Stimulated activated CD4-positive, alpha-beta T cell treated with anti-CD3 and anti-CD28 coated beads, TNF-alpha, amount 100 ng/mL, for 24 hours (primary cell): Measurements from ENCODE around the gene TNFSF13B.
"Not testable (repeated sequence)": the region's sequence is repeated elsewhere in the genome, so short reads cannot be mapped to it uniquely, and the experiment has no call there.

Experiments
- DNase-seq, 3 experiments: peaks; one replicate each; pipeline ENCODE4 v3.0.0-alpha.2; 2020; ENCODE audit warnings: low read depth in 3 of 3

TNFSF13B gene

GRCh38 chr13:108281901-108282300 is 12.4 kb downstream of the TNFSF13B start:
- no peak for DNase-seq

- DNase-seq, result no peak
Observed at GRCh38 chr13:108283110-108283509, 13.6 kb downstream of the TNFSF13B start.

DNA sequence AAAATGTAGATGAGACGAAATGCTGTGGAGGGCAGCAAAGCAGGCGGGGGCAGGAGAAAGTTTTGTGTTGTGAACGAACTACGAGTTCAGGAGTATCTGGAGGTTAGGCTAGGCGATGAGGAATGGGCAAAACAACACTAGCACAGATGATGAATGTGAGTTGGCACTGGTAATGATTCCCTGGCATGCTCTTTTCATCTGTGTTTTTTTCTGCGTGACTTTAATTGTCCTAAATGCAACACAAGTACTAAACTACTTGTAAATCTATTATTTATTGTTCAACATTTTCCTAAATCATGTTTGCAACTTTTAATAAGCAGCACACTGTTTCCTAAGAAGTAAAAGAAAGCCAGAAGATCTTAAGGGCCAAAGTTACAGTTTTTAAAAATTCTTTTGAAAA is 19.2 kb downstream of the TNFSF13B start:
- no peak for DNase-seq

GRCh38 chr13:108289819-108290218 is 20.3 kb downstream of the TNFSF13B start:
- DNase-seq, result no peak

DNA sequence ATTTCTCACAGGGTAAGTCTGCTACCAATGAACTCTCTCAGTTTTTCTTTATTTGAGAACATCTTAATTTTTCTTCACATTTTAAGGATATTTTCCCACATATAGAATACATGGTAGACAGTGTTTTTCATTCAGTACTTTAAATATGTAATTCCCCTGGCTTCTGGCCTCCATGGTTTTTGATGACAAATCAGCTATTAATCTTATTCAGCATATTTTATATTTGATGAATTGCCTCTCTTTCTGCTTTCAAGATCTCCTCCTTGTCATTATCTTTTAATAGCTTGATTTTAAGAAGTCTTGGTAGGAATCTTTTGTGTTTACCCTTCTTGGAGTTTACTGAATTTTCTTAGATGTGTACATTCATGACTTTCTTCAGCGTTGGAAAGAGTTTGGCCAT is 27.6 kb downstream of the TNFSF13B start:
- no peak for DNase-seq

GRCh38 chr13:108302279-108302678 is 32.8 kb downstream of the TNFSF13B start:
- DNase-seq, result no peak

- no peak for DNase-seq
Observed at GRCh38 chr13:108304170-108305016, 34.9 kb downstream of the TNFSF13B start.

DNA sequence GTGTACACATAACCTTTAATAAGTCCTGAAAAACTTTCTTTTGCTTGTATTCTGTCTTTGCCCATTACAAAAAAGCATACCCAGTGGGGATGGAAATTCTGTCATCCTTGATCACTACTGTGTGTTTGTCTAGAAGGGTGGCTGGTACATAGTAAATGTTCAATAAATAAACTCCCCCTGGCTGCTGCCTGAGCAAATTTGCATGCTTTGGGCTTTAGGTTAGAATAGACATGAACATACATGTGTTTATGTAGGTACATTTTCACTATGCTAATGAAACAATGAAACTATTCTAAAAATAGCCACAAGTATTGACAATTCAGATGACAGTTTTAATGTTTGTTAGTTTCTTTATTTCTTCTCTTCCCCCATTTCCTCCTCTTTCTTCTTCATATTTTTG is 36.1 kb downstream of the TNFSF13B start:
- no peak for DNase-seq

GRCh38 chr13:108306860-108307259 is 37.3 kb downstream of the TNFSF13B start:
- DNase-seq, result no peak

- not testable (repeated sequence) for DNase-seq
Observed at GRCh38 chr13:108311596-108311995, 42.1 kb downstream of the TNFSF13B start.

- no peak for DNase-seq
Observed at GRCh38 chr13:108313382-108313781, 43.9 kb downstream of the TNFSF13B start.

DNA sequence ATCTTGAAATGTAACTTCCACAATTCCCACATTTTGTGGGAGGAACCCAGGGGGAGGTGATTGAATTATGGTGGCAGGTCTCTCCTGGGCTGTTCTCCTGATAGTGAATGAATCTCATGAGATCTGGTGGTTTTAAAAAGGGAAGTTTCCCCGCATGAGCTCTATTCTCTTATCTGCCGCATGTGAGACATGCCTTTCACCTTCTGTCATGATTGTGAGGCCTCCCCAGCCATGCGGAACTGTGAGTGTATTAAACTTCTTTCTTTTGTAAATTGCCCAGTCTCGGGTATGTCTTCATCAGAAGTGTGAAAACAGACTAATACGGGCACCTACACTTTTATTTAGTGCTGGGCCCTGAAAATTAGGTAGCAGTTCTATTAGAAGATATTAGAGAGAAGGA is 45.8 kb downstream of the TNFSF13B start:
- DNase-seq, result no peak

DNA sequence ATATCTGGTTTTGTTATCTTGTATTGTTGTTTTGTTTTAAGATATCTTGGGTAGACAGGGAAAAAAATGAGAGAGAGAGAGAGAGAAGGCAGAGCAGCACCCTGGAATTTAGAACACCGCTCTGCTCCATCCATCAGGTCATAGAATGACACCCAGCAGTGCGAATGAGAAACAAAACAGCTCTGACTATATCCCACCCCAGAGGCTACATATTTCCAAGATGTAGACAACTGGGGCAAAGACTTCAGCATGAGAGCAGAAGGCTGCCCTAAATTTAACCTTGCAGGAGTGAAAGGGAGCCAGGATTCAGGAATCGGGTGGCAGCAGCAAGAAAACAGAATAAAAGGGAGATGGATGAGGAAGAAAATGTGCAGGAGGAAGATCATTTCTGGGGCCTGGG is 46.5 kb downstream of the TNFSF13B start:
- no peak for DNase-seq

DNA sequence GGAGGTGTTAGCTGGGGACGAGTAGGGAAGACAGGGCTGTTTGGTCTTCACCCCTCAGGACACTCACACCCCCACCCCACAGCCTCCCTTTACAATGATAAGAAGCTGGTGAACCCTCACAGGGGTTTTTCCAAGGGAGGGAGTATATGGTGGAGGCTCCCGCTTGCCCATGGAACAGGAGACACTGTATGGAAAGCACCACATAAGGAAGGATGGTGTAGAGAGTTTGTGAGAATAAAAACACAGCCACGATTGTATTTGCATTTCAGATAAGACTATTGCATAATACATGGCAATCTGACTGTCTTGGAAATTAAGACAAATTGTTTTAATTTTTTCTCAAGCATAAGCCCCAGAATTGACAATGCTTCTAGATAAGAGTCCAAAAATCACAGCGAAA is 46.9 kb downstream of the TNFSF13B start:
- DNase-seq, result no peak

DNA sequence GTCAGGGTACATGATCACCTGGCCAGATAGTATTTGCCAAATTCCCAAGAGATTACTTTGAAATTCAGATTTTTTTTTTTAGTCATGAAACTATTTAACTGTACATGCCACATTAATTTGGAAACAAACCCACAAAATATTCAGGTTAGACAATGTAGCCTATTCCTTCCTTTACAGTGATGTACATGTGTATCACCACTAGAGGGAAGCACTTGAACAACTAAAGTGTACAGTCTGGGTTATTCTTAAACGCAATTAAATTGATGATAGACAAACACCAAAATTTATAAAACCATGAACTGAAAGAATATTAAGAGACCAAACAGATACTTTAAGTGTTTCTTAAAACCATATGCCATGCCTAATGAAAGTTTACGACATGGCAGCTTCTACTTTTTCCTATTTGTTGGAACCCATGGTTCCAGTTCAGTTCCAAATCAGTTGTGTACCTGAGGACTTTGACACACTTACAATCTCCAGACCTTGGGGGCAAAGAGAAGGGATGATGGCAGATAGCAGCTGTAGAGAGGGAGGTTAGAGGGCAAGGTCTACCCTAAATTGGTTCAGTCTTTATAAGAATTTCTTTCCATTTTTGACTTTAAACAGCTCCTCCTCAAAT is 52.8 kb downstream of the TNFSF13B start:
- no peak for DNase-seq

- no peak for DNase-seq
Observed at GRCh38 chr13:108323031-108323430, 53.5 kb downstream of the TNFSF13B start.

GRCh38 chr13:108325863-108326262 is 56.3 kb downstream of the TNFSF13B start:
- DNase-seq, result no peak

DNA sequence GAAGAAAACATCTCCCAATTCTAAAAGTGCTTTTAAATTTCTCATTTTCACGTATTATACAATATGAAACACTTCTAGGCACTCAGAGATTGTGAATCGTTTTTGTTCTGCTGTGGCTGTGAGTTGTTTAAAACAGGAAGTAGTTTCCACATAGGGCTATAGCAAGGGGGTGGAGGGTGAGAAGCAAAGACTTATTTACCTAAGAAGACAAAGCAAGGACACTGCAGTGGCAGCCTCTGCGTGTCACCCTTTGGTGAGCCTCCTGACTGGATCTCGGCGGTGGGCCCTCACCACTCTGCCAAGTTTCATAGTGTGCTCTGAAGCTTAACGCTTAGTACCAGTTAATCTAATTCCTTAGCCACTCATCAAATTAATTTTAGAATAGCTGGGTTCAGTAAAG is 56.8 kb downstream of the TNFSF13B start:
- no peak for DNase-seq

DNA sequence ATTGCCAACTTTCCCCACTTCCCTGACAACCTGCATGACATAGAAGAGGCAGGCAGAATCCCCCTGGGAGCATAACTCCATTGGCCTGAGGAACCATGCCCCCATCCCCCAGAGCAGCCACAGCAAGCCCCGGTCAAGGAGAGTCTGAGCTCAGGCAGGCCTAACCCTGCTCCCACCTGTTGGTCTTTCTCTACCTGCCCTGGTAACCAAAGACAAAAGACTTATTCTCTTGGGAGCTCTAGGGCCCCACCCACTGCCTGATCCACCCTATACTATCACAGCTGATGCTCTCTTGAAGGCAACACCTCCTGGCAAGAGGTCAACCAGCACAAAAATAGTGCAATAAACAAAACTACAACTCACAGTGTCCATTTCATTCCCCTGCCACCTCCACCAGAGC is 59.3 kb downstream of the TNFSF13B start:
- DNase-seq, result no peak

- DNase-seq, result no peak
Observed at GRCh38 chr13:108332791-108333190, 63.3 kb downstream of the TNFSF13B start.

DNA sequence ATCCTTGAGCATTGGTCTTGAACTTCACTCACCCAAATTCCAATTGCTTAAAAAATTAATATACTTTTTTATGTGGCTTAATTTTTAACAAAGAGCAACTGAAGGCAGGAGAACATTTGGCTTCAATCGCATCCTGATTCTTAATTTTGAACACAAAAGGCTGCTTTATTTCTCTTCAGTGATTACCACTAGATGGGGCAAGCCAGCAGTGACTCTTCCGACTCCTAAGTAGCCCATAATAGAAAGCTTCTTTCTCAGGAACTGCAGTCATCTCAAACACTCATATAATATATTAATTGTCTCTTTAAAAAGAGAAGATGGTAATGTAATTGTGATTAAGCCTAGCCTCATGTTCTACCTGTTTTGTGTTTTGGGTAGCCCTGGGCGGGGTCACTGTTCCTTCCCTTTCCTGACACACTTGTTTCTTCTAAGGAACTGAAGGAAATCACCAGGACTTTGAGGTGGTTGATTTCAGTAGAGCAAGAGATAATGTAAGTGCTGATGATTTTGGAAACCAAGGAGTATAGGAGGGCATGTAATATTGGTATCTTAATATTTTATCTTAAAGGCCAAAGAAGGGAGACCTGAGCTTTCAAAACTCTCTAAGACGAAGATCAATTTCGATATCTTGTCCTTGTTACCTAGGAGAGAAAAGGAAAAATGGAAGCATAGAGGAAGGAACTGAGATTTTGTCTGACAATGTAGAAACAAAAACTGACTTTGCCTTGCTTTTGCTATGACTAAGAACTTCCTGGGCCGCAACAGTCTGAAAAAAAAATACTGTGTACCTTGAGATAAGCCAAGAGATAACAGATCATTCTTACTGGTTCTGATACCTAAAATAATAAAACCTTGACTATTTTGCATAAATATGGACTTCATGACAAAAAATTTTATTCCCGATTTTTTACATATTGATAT is 73.1 kb downstream of the TNFSF13B start:
- DNase-seq, result no peak

GRCh38 chr13:108345016-108345415 is 75.5 kb downstream of the TNFSF13B start:
- no peak for DNase-seq
